NAMALWA (cell line): ENCODE results near the gene CFAP57.

Source experiments
- DNase-seq: peaks from one replicate; pipeline ENCODE4 v3.0.0-alpha.2; 2015; ENCODE audit warnings: low spot score

Gene CFAP57

DNA sequence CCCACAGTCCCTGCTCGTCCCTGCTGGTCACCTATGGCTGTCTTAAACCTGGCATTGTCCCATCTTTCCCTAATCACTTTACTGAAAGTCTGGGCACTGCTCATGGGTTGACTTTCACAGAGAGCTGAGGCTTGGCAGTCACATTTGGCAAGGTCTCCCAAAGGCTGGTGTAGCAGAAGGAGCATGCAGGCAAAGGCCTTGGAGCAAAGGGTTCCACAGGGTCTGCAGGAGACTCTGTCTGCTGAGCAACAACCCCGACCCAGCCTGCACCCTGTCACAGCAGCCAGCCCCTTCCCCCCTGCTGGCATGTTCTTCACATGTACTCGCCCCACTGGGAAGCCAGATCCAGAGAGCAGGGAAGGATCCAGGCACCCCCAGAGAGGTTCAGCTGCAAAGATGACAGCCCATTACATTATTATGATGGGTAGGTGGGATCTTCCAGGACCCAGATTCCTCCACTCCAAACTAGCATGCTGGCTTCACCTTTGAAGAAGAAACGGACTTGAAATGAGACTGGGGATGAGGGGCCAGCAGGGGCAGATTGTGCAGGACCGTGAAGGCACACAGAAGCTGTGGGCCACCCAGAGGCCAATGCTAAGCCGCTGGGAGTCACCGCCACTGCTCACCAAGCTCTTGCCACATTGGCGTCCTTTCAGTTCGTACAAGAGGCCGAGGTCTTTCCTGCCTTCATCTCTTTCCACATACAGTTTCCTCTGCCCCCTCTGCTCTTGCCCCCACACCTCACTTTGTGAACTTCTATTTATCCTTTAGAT lies 83.5 kb downstream of the CFAP57 start:
- no peak for DNase-seq

DNA sequence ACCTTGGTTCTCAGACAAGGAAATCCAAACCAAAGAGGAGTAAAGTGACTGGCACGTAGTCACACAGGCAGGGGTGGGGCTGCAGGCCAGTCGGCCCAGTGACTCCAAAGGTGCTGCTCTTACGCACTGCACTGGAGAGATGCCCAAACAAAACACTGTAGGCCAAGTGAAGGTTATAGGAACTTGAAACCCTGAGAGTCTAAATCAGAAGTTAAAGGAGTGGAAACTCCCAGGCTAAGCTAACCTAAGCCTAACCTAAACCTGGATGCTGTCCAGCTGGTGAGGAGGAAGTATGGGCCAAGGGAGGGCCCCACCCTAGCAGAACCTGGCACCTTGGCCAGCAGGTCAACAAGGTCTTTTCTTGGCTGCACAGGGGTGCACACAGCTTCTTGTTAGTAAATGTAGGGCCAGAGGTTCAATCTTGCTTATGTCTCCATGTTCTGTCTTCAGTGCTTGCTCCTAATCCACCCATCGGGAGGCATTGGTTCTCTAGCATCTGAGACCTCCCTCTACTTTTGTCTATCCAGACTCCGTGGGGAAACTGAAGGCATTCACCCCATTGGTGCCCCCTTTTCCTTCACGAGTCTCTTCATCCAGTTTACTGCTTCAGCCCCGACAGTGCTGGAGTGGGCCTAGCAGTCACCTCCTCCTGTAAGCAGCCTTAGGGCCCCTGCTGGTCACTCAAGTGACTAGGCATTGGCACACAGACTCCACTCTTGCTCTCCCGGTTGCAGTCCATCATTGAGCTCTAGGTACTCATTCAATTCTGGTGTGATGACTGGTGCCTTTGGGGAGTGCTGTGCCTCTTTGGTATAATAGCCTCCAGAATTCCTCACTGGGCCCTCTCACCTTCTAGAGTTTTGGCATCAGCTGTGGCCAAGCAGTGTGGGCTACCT lies 84.8 kb downstream of the CFAP57 start:
- no peak for DNase-seq

DNA sequence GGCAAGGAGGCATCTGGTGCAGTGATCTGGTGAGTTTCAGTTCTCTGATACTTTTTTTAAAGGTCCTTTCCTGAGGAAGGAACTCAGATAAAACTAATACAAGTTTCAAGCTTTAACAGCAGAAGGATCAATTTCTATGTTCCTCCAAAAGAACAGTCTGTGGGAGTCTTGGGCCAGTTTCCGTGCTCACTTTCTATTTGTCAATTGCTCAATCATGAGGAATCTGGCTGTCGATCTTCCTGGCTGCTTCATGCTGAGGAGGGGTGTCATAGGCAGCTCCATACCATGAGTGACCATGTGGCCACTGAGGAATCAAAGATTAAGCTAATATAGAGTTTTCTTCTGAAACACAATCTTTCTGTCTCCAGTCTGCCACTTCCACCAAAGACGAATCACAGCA lies 86.2 kb downstream of the CFAP57 start:
- no peak for DNase-seq

DNA sequence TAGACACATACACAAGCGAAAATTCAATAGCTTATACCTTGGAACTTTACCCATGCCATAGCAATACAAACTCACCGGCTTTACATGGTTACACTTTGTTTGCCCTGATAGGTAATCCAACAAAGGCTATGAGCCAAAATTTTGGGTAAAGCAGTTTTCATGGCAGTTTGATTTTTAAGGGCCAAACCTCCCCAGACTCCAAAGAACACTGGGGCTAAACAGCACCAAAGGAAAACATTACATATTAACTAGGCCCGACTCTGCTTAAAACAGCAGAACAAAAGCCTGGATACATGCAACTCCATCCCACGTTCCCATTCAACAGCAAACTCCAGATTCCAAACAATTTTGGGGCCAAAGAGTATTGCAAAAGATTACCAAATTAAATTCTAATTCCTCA lies 93.3 kb downstream of the CFAP57 start:
- no peak for DNase-seq

DNA sequence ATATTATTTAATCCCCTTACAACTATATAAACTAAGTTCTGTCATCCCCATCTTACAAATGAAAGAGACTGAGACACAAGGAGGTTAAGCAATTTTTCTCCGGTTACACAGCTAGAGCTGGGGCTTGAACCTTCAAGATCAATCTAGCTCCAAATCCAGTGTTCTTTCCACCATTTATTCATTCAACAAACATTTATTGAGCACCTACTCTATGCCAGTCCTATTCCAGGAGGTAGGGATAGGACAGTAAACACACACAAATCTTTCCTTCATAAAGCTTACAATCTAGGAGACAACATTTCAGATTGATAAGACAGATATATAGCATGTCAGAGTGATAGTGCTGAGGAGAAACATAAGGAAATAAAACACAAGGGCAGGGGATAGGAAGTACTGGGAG lies 94.8 kb downstream of the CFAP57 start:
- no peak for DNase-seq

DNA sequence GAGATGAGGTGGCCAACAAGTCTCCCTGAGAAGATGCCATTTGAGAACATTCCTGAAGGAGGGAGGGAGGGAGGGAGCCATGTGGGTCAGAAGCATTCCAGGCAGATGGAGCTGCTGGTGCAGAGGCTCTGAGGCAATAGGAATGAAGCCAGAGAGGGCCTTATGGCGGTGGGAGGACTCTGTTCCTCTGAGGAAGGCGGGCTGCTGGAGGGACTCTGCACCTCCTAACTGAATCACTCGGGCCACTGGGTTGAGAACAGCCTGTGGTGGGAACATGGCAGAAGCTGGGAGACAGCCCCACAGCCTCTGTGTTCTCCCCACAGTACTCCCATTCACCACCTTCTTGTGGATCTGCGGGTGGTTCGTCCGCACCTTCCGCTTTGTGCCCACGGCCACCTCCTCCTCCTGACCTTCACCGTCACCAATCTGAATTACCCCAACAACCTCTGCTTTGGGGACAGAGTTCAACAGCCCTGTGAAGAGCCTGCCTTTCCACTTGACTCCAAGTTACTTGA lies 95.2 kb downstream of the CFAP57 start:
- DNase-seq, result no peak

DNA sequence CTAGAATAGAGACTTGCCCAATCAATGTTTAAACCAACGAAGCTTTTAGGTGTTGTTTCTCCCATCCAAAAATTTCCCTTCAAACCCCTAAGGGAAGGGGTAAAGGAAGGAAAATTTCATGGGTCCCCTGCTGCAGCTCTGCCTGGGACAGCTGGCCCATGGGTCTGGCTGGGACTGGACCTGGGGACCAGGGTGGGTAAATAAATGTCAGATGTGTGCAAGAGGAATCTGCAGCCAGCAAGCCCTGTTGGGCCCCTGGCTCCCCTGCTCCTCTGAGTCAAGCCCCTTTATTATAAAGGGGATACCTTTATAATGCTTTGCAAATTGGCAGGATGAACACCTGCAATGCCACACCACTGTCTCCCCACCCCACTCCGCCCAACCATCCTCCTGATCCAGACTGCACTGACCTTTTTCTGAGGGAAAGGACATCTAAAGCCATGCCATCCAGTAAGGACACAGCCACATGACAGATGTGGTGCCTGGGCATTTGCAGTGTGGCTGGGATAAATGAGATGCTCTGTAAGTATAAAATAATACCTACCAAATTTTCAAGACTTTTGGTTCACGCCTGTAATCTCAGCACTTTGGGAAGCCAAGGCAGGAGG lies 95.8 kb downstream of the CFAP57 start:
- no peak for DNase-seq

DNA sequence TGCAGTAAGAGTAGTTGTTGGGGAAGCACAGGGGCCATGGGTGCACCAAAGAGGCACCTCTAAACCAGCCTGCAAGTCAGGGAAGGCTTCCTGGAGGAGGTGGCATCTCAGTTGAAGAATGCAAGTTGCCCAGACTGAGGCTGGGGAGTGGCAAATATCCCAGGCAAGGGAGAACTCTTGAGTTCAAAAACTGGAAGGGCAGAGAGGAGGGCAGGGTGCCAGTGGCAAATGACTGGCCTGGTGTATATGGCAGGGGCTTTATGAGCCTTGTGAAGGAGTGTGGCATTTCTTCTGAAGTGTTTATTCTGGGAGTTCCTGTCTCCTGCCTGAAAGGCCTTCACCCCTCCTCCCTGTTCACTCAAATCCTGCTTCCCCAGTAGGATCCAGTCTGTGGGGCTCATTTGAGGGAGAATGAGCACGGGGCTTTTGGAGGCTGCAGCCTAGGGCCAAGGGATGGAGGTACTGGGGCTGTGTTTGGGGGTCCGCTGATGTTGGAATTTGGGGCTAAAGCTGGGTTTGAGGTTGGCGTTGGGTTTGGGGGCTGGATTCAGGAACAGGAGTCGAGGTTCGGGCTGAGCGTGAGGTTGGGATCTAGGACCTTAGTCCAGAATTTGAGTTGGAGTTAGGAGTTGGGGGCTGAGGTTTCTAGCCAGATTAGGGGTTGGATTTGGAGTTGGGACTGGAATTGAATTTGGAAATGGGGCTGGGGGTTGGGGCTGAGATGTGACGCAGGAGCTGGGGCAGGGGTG lies 97.7 kb downstream of the CFAP57 start, which contains the start of gene TMEM125:
Gene TMEM125, plus strand, starts transcription at position 357 of the 749 bp plus-strand sequence. CDS start 2,740 bp downstream, outside the sequence.
- DNase-seq, result no peak

DNA sequence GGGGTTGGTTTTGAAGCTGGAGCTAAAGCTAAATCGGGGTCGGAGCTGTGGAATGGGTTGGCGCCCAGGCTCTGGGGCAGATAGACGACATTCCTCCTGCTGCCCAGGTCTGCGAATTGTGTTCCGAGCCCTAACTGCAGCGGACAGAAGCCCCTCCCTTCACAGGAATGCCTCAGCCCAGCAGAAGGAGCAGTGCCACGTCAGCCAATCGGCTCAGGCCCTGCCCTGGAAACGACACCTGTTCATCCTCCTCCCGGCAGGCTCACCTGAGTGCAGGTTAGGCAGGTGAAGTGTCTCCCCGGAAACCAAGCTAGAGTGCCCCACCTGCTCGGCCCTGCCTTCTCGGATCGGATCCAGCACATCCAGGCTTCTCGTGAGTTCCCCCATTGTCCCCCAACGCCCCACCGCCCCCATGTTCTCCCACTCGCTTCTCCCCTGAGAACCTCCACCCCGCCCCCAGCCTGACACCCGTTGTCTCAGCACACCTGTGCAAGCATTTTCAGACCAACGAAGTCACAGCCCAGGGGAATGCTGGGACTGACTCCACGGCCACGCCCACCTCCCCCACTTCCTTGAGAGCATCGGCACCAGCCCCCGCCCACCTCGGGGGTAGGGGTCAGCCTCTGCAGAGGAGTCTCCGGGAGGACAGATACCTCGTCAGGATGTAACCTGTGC lies 98.4 kb downstream of the CFAP57 start:
- peak; percentile 10 for DNase-seq

DNA sequence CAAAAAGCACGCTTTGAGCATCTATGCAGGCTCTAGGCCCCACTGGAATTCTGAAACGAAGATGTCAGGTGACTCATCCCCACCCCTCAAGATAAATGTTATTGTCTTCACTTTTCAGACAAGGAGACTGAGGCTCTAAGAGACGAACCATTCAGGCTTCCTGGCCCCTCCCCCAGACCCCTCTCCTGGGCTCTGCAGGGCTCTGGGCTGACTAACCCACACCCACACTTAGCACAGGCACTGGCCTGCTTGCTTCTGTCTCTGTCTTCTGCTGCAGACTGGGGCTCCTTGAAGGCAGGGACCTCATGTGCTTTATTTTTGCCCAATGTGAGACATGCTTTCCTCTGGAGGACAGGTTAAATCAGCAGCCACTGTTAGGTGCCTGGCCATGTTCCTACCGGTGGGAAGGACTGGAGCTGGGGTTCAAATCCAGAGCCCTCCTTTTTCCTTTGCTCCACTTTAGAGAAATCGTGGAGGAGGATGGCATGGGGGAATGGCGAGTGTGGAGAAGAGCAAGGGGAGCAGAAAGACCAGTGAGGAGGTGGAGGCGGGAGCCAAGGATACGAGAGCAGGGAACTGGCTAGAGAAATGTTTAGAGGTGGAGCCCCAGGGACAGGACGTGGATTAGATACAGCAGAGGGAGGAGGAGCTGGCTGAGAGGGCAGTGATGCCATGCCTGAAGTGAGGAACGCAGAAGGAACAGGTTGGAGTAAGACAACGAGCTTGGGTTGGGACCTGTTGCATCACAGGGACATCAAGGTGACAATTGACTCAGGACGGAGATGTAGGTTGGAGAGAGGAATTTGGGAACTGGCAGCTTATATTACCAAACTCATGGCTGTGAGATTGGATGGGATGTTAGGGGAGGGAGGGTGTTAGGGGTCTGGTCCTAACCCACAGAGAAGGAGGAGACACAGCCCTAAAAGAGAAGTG lies 99.3 kb downstream of the CFAP57 start:
- no peak for DNase-seq

DNA sequence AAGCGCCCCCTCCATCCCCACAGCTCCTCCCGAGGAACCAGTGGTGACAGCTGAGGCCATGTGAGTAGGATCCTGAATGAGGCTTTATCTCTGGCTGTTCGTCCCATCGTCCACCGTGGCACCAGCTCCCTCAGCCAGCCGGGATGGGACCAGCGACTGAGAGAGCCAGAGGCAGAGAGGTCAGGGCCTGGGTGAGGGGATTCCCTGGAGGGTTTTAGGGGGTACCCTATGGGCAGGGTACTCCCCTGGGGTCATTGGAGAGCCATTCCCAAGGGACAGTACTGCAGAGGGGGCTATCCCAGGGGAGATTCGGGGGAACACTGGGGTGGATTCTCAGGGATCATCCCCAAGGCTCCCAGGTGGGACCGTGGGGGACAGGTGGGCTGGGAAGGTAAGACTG lies 100.0 kb downstream of the CFAP57 start:
- no peak for DNase-seq

DNA sequence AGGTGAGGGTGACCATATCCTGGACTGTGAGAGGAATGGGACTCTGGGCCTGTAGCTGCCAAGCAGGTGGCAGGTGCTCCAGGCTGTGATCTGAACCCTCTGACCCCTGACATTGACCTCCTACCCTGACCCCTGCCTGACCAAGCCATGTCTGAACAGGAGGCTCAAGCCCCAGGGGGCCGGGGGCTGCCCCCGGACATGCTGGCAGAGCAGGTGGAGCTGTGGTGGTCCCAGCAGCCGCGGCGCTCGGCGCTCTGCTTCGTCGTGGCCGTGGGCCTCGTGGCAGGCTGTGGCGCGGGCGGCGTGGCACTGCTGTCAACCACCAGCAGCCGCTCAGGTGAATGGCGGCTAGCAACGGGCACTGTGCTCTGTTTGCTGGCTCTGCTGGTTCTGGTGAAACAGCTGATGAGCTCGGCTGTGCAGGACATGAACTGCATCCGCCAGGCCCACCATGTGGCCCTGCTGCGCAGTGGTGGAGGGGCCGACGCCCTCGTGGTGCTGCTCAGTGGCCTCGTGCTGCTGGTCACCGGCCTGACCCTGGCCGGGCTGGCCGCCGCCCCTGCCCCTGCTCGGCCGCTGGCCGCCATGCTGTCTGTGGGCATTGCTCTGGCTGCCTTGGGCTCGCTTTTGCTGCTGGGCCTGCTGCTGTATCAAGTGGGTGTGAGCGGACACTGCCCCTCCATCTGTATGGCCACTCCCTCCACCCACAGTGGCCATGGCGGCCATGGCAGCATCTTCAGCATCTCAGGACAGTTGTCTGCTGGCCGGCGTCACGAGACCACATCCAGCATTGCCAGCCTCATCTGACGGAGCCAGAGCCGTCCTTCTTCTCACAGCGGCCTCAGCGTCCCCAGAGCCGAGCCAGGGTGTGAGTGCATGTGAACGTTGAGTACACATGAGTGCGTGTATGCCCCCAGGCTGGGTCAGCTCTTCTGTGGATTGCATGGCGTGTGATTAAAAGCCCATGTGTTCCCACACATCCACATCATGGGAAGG lies 100.7 kb downstream of the CFAP57 start:
- DNase-seq, result no peak

DNA sequence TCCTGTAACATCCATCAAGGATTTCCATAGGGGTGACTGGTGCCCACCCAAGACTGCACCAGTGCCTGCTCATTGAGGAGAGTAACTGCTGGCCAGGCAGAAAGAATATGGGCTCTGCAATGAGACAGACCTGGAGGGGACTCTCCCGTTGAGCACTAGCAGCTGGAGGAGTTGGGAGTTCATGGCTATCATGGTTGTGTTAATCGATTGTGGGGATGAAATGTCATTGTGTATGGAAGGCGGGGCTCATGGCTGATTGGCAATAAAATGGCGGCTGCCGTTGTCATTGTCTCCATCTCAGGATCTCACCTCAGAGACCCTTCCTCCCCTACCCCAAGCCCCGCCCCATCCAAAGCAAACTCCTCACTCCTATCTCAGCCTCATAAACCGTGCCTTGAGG lies 101.6 kb downstream of the CFAP57 start:
- no peak for DNase-seq

DNA sequence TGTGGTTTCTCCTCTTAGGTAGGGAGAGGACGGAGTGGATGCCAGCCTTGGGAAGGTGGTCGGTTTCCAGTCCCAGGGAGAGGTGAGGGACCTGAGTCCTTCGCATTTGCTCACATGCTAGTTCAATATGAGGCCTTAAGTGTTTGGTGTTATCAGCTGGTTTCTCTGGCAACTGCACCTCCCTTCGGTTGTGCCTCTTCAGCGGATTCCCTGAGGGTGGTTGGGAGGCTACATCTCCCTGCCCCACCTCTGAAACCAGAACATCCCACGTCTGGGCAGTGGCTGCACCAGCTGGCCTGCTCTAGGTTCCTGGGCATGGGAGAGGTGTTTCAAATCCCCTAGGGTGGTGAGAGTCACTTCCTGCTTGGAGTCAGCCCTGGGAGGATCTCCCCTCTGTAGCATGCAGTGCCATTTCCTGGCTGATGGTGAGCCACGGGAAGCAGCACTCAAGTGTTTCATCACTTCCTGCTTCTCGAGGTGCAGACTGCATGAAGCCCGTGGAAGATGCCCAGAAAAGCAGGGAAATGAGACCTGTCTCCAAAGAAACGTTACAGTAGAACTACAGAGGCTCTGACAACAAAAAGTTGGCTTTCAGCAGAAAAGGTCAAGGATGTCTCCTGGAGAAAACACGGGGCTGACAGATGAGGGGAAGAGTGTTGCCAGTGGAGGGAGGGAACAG lies 102.1 kb downstream of the CFAP57 start:
- peak; percentile 37 for DNase-seq

DNA sequence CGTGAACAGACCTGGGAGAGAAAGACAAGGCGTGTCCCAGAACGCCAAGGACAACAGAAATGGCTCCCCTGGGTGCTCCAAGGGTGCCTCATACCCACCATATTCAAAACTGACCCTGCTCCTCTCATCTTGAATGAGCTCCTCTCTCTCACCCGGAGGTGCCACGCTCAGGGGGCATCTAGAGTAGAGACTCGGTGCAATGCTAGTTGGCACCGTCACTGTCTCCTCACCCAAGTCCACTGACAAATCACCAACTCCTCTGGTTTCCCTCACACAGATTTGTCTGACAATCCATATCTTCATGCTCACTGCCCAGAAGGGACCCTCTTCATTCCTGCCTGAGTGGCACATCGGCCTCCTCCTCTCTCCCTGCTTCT lies 102.7 kb downstream of the CFAP57 start:
- DNase-seq, result no peak

DNA sequence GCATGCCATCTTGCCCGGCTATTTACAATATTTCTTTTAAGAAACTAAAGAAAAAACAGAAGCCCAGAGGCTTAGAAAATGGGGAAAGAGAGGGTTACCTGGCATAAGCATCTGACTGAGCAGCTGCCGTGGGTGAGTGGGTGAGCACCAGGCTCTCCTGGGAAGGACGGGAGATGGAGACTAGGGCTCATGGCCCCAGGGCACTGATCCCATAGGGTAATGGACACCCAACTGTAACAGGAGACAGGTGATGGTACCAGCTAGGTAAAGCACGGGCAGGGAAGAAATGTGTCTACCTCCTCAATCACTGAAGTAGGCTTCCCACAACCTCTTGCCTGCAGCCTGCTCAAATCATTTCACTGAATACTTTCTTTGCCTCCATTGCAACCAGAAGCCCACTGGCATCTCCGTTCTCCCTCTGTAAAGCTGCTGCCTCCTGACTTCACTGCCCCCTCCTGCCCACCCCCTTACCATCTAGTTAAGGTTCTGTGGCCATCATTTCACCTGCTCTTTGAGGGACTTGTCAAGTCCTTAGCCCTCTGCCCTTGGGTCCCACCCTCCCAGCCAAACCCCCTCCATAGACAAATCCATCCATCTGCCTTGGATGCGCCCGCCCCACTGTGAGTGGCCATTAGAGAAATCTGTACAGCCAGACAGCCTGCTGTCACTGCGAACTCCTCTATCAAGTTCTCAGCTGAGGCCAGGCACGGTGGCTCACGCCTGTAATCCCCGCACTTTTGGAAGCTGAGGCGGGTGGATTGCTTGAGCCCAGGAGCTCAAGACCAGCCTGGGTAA lies 103.9 kb downstream of the CFAP57 start:
- DNase-seq, result no peak

DNA sequence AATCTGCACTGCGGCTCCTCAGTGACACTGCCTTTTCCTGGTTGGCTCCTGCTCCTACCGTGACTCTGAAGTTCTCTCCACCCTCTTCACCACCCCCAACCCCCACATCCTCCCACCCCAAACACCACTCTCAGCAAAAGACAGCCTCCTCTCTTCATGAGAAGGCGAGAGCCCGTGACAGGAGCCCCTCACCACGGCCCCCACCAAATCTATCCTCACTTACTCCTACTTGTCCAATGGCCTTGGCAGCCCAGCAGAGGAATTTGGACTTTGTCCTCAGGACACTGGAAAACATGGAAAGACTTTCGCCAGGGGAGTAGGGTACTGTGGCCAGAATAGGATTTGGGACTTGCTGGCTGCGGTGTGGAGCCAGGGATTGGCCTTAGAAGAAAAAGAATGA lies 104.5 kb downstream of the CFAP57 start:
- DNase-seq, result no peak
